Spleen (tissue), 7 donors: ENCODE data around the gene KATNAL1.

Experiments
- CTCF ChIP-seq, 11 experiments: fragments of 200-600 bp in 7 of 11; fragments of 450-650 bp in 4 of 11; sonication (generic) in 4 of 11; IDR thresholded peaks in 8 of 11; conservative IDR thresholded peaks in 3 of 11; 1 replicate in 7 of 11; 2 replicates in 4 of 11; pipeline versions ENCODE4 v1.4.0 to v1.8.0; 2016 to 2021; ENCODE audit warnings: antibody characterized with exemption in 11 of 11, inconsistent platforms in 4 of 11, mild to moderate bottlenecking in 1 of 11
- POLR2A ChIP-seq, 3 donors: fragments of 450-650 bp; IDR thresholded peaks; one replicate each; pipeline ENCODE4 v1.5.1; 2017; ENCODE audit warnings: antibody characterized with exemption in 3 of 3, mild to moderate bottlenecking in 1 of 3
- POLR2AphosphoS5 ChIP-seq, 3 donors: sonication (generic); formaldehyde crosslinking; IDR thresholded peaks; one replicate each; pipeline ENCODE4 v1.5.1; 2017; ENCODE audit warnings: antibody characterized with exemption in 3 of 3
- donor health status: DM: no; HTN: no; CAD: no; lungs with moderate emphysema.
- donor health status: DM: no; HTN: no; CAD: no.
- donor health status: DM: no; HTN: no; CAD: no.

- TF ChIP-seq CTCF (IDR thresholded peaks at IDR 0.05 in 8 of 11, conservative IDR thresholded peaks at IDR 0.05 in 3 of 11), result peak in 1 of 11 experiments; percentile 8
- peak; percentile 46 to 82 (median 78) for TF ChIP-seq POLR2AphosphoS5 (IDR thresholded peaks at IDR 0.05)
- TF ChIP-seq POLR2A (IDR thresholded peaks at IDR 0.05), result no peak
Measured at GRCh38 chr13:30307194-30307970, at the start of gene KATNAL1.
